HG02938 (cell line): Measurements from ENCODE around the gene MMP17.
A peak's percentile ranks its signal among the peaks of the same experiment; 100 is the strongest.
"Not testable (repeated sequence)": the region's sequence is repeated elsewhere in the genome, so short reads cannot be mapped to it uniquely, and the experiment has no call there.

Experiments used
- ATAC-seq: cut with Tn5 transposase; IDR thresholded peaks from one replicate; pipeline ENCODE4 v1.9.1; 2021; ENCODE audit warnings: mild to moderate bottlenecking, moderate library complexity; ENCODE audit not compliant: unreplicated experiment

Gene MMP17

GRCh38 chr12:131799828-131800593, 28.2 kb upstream of the MMP17 start:
- ATAC-seq: no peak

GRCh38 chr12:131800594-131801135, 27.5 kb upstream of the MMP17 start:
- ATAC-seq: no peak

DNA sequence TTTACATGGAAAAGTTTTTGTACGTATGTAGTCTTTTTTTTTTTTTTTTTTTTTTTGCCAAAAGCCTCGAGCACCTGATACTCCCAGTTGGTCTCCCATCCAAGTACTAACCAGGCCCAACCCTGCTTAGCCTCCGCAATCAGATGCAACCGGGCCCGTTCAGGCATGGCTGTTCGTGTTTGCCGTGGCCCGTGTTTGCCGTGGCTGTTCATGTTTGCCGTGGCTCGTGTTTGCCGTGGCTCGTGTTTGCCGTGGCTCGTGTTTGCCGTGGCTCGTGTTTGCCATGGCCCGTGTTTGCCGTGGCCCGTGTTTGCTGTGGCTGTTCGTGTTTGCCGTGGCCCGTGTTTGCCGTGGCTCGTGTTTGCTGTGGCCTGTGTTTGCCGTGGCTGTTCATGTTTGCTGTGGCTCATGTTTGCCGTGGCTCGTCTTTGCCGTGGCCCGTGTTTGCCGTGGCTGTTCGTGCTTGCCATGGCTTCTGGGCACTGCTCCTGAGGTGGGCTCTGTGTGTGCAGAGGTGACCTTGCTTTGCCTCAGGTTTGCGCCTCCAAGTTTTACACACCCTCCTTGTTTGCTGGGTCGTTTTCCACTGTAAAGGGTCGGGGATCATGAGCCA, 26.8 kb upstream of the MMP17 start:
- no peak for ATAC-seq

GRCh38 chr12:131803961-131804521, 24.2 kb upstream of the MMP17 start:
- no peak for ATAC-seq

DNA sequence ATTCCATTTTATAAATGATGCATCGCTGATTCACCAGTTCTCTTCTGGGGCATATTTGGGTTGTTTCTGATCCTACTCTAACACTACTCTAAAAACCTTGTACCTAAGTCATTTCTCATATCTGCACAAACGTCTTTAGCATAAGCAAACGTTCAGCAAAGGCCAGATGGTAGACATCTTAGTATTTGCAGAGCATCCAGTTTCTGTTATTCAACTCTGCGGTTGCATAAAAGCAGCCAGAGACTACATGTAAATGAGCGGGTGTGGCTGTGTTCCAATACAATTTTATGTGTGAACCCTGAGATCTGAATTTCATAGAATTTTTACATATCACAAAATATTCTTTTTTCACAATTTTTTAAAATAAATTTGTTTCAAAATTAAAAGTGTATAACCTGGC, 22.8 kb upstream of the MMP17 start:
- no peak for ATAC-seq

- no peak for ATAC-seq
These were observed 21.5 kb upstream of the MMP17 start for GRCh38 chr12:131806674-131807073.

DNA sequence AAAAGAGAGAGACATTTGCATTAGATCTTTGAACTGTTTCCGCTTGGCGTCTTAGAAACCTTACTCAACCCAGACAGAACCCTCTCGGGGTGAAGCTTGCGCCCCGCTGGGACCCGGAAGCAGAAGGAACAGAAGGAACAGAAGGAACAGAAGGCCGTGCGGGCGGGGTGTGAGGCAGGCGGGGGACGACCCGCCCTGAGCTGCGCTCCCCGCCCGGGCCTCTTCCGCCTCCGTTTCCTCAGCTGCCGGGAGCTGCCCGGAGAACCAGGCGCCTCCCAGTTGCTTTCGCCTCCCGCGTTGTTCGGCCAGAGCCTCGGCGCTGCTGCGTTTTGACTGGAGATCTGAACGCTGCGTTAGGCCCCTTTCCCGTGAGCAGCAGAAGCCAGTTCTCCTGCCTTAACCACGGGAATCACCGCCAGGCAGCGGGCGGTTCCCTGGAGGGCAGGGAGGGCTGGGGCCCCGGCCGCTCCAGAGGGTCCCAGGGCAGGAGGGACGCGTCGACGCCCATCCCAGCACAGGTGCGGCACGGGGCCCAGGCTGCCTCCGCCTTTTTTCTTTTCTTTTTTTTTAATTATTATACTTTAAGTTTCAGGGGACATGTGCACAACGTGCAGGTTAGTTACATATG, 19.3 kb upstream of the MMP17 start:
- ATAC-seq: peak; percentile 58

DNA sequence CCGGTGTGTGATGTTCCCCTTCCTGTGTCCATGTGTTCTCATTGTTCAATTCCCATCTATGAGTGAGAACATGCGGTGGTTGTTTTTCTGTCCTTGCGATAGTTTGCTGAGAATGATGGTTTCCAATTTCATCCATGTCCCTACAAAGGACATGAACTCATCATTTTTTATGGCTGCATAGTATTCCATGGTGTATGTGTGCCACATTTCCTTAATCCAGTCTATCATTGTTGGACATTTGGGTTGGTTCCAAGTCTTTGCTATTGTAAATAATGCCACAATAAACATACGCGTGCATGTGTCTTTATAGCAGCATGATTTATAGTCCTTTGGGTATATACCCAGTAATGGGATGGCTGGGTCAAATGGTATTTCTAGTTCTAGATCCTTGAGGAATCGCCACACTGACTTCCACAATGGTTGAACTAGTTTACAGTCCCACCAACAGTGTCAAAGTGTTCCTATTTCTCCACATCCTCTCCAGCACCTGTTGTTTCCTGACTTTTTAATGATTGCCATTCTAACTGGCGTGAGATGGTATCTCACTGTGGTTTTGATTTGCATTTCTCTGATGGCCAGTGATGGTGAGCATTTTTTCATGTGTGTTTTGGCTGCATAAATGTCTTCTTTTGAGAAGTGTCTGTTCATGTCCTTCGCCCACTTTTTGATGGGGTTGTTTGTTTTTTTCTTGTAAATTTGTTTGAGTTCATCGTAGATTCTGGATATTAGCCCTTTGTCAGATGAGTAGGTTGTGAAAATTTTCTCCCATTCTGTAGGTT, 18.5 kb upstream of the MMP17 start:
- not testable (repeated sequence) for ATAC-seq

GRCh38 chr12:131810726-131811125, 17.5 kb upstream of the MMP17 start:
- ATAC-seq: no peak

DNA sequence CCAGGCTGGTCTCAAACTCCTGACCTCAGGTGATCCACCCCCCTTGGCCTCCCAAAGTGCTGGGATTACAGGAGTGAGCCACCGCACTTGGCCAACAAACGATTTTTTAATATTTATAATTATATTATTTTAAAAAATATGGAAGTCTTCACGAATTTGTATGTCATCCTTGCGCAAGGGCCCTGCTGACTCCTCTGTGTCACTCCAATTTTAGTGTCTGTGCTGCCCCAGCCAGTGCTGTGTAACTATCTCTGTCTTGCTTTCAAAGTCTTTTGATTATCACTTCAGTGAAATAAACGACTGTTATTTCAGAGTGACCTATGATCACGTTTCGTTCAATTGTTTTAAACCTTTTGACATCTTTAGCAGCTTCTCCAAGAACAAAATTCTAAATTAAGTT, 13.1 kb upstream of the MMP17 start:
- no peak for ATAC-seq

DNA sequence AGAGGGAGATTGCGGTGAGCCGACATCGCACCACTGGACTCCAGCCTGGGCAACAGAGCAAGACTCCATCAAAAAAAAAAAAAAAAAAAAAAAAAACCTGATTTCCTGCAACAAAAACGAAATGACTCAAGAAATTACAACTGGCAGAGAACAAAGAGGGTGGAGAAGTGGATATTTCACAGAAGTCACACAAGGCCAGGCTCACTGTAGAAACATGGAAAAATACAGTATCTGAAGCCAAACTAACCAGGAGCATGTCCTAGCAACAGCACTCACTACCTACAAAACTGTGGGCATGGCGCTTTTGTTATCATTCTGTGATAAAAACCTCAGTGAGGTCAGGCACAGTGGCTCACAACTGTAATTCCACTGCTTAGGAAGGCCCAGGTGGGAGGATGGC, 11.7 kb upstream of the MMP17 start:
- no peak for ATAC-seq

- no peak for ATAC-seq
These were observed 11.0 kb upstream of the MMP17 start for GRCh38 chr12:131817241-131817640.

DNA sequence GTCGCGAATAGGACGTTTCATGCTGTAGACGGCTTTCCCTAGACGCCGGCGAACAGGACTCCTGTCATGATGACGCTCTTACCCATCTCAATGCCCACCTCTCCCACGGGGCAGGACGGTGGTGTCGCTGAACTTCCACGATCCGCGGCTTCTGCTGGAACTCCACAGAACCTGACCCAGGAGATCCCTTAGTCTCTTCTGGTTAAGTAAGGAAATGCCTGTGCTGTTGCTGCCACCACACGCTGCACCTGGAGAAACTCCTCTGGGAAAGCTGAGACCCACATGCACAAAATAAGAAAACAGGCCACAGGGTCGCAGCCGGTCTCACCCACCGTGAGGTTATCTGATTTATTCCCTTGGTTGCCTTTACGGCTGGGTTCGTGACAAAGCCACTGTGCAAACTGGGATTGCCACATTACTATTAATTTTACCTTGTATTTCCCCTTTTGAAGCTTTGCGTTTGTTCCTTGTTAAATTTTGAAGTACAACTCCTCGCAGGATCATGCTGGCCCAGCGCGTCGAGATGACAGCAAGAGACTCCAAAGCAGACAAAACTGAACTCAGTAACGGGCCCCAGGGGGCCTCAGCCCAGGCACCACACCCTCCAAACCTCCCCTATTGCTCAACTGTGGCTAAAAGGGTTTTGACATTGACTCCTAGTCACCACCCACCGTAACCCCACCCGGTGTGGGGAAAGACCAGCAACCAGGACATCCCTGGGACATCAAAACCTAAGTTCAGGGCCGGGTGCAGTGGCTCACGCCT, 9.2 kb upstream of the MMP17 start:
- ATAC-seq: no peak

DNA sequence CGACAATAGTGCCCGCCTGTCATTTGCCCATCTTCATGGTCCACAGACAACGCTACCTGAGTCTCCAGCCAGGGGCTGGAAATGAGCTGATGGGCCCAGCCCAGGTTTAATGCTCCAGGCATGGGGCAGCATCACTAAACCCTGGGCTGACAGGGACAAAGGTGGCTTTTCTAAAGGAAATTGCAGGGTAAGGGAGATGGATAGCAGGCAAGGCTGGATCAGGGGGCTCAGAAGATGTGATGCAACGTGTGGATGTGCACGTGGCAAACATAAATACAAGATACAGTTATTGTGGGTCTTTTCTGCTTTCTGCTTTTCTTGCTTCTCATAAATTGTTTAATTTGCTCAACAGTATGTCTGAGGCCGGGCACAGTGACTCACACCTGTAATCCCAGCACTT, 3.7 kb upstream of the MMP17 start:
- no peak for ATAC-seq

- ATAC-seq: no peak
These were observed 2.9 kb upstream of the MMP17 start for GRCh38 chr12:131825146-131825892.

GRCh38 chr12:131826097-131826928, 1.9 kb upstream of the MMP17 start:
- no peak for ATAC-seq

GRCh38 chr12:131828671-131829355, 620 bp downstream of the MMP17 start:
- ATAC-seq: no peak

DNA sequence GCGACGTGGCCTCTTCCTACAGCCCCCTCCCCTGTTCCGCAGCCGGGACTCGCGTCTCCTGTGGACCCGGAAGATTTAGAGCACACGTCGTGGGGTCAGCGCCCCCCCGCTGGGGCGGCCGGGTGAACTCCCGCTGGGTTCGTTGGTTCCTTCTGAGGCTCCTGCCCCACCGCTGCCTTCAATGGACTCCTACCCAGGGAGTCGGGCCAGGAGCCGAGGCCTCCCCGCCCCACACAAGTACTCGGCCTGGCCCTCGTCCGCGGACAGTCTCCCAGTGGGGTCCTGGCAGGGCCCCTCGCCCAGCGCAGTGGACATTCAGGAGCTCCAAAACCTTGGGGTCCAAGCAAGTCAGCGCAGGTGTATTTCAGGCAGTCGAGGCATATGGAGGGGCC, 1.2 kb downstream of the MMP17 start:
- no peak for ATAC-seq
